ENCODE data around the gene DMBX1. TPM values are rescaled to one million over a fixed set of nuclear protein-coding genes. Genes with fewer than 3 reads are reported as not detected.

DMBX1 gene
- total RNA-seq, 4 donors from 2014 or later: 0.12 to 0.51 (median 0.42) TPM; not detected in 1

DNA sequence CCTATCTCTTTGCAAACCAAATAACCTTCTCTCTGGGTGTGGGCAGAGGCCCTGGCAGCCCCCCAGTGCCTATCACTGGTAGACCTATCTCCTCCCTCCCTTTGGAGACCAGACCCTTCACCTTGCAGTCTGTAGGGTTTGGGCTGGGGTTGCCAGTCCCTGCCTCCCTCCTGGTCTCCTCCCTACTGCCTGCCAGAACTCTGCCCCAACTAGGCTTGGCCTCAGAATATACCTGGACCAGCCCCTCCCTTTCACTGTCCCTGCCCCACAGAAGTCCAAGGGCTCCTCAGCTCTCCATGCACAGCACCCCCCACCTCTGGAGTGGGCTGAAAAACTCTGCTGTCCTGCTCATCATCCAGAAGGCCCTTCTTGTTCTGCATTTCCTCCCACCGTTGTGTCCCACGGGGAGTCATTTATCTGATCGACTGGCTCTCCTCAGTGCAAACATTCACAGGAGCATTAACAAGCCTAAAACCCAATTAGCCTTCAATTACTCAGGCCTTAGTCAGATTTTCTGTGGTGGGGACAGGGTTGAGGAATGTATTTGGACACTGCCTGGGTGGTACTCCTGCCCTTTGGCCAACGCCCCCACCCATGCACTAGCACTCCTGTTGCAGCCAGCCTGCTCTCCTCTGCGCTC is 27.7 kb upstream of the DMBX1 start:
- no peak for DNase-seq (ENCODE audit: low spot score in 2 of 2)
- TF ChIP-seq, protein P1, sequence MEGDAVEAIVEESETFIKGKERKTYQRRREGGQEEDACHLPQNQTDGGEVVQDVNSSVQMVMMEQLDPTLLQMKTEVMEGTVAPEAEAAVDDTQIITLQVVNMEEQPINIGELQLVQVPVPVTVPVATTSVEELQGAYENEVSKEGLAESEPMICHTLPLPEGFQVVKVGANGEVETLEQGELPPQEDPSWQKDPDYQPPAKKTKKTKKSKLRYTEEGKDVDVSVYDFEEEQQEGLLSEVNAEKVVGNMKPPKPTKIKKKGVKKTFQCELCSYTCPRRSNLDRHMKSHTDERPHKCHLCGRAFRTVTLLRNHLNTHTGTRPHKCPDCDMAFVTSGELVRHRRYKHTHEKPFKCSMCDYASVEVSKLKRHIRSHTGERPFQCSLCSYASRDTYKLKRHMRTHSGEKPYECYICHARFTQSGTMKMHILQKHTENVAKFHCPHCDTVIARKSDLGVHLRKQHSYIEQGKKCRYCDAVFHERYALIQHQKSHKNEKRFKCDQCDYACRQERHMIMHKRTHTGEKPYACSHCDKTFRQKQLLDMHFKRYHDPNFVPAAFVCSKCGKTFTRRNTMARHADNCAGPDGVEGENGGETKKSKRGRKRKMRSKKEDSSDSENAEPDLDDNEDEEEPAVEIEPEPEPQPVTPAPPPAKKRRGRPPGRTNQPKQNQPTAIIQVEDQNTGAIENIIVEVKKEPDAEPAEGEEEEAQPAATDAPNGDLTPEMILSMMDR (IDR thresholded peaks at IDR 0.05): no peak
- no peak for TF ChIP-seq POLR2A (IDR thresholded peaks at IDR 0.05)
- no peak overlapping the region for H3K4me3 ChIP-seq (ENCODE audit: low read depth, poor library complexity, severe bottlenecking)
- WGBS, 2 donors: 57 to 68% methylated on average over 5 of the region's 5 CpGs
- intact Hi-C loops (cut with DNase I; ENCODE audit: low total_unique reads): no loop called here

- H3K4me3 ChIP-seq (ENCODE audit: low read depth, poor library complexity, severe bottlenecking): no peak overlapping the region
- intact Hi-C loops (cut with DNase I; ENCODE audit: low total_unique reads): no loop called here
- WGBS, 2 donors: 75 to 83% methylated on average over 4 of the region's 4 CpGs
- no peak for DNase-seq (ENCODE audit: low spot score in 2 of 2)
- TF ChIP-seq, protein P1 (IDR thresholded peaks at IDR 0.05): no peak
- no peak for TF ChIP-seq POLR2A (IDR thresholded peaks at IDR 0.05)
Observed at GRCh38 chr1:46464013-46464548, 25.6 kb upstream of the DMBX1 start.

DNA sequence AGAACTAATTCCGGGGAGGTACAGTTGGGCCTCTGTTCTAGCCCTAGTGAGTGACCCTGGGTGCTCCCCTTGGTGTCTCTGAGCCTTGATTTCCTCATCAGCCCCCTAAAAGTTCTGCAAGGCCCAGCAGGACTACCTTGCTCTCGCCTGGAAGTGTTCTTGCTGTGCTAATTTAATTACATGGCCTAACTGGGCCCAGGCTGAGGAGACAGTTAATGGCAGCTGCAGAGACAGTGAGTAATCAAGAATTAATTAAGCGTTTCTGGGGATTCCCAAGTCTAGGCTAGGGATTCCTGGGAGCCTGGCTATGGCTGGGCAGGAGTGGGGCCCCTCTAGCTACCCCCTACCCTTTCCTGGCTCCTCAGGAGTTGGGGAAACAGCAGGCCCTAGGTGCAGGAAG is 24.7 kb upstream of the DMBX1 start:
- 75 to 80% methylated on average over 3 of the region's 3 CpGs for WGBS, 2 donors
- intact Hi-C loops (cut with DNase I; ENCODE audit: low total_unique reads): no loop called here
- H3K4me3 ChIP-seq (ENCODE audit: low read depth, poor library complexity, severe bottlenecking): no peak overlapping the region
- no peak for DNase-seq (ENCODE audit: low spot score in 2 of 2)
- TF ChIP-seq, protein P1 (IDR thresholded peaks at IDR 0.05): no peak
- TF ChIP-seq POLR2A (IDR thresholded peaks at IDR 0.05): no peak

GRCh38 chr1:46465981-46466476 is 23.6 kb upstream of the DMBX1 start:
- 40 to 64% methylated on average over 12 to 20 of the region's 20 CpGs for WGBS, 2 donors
- no peak for TF ChIP-seq POLR2A (IDR thresholded peaks at IDR 0.05)
- TF ChIP-seq, protein P1 (IDR thresholded peaks at IDR 0.05): no peak
- intact Hi-C loops (cut with DNase I; ENCODE audit: low total_unique reads): no loop called here
- no peak overlapping the region for H3K4me3 ChIP-seq (ENCODE audit: low read depth, poor library complexity, severe bottlenecking)
- no peak for DNase-seq (ENCODE audit: low spot score in 2 of 2)

DNA sequence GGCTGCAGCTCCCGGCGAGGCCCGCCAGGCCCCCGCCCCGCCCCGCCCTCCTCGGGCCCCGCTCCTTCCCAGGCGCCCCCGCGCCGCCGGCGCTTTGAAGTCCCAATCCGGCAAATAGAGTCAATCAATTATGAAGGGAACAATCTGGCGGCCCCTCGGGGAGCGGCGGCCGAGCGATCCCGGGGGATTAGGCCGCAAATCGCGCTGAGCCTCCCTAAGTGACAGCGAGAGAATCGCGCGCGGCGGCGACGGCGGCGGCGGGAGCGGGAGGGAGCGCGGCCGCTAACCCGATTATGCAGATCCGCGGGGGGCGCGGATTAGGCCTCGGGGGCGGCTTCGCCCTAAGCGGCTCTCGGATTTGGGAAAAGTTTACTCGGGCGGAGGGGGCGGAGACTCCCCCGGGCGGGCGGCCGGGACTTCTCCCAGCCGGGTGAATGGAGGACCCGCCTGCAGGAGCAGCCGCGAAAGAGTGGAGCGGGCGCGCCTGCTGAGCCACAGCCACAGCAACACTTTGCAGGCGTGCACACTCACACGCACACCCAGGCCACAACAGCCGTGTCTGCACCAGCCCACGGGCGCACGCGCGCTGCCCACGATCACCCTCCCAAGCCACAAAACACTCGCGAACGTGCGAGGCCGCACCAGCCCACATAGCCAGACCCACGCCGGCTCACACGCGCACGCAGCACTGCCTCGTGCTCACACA is 23.0 kb upstream of the DMBX1 start:
- TF ChIP-seq, protein P1 (IDR thresholded peaks at IDR 0.05): no peak
- TF ChIP-seq POLR2A (IDR thresholded peaks at IDR 0.05): no peak
- H3K4me3 ChIP-seq (ENCODE audit: low read depth, poor library complexity, severe bottlenecking): peak overlapping the region; percentile 32
- WGBS, 2 donors: 1 to 3% methylated on average over 66 to 68 of the region's 84 CpGs
- no peak for DNase-seq (ENCODE audit: low spot score in 2 of 2)
- intact Hi-C loops (cut with DNase I; ENCODE audit: low total_unique reads): no loop called here

Measured in lower leg skin (tissue), 4 donors.